Measurements from ENCODE around the gene GLRX5. TPM values are rescaled to one million over a fixed set of nuclear protein-coding genes. Genes with fewer than 3 reads are reported as not detected.
A peak's percentile ranks its signal among the peaks of the same experiment; 100 is the strongest.

The GLRX5 gene
- total RNA-seq, 1 donor from 2014 or later, result 23.7 TPM

DNA sequence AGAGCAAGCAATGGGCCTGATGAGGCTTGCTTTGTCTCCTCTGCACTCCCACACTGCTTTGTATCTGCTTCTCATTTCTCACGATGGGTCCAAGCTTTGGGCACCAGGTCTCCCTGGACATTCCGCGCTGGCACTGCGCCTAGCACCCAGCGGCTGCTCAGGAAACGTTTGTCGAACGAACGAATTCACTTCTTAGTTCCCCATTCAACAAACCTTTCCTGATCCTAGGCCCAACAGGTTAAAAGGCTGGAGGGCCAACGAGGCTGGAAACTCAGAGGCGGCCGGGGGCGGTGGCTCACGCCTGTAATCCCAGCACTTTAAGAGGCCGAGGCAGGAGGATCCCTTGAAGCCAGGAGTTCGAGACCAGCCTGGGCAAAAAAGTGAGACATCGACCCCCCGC is 1.0 kb upstream of the GLRX5 start:
- no peak for ATAC-seq
- intact Hi-C loops (cut with DNase I), result no loop called here

DNA sequence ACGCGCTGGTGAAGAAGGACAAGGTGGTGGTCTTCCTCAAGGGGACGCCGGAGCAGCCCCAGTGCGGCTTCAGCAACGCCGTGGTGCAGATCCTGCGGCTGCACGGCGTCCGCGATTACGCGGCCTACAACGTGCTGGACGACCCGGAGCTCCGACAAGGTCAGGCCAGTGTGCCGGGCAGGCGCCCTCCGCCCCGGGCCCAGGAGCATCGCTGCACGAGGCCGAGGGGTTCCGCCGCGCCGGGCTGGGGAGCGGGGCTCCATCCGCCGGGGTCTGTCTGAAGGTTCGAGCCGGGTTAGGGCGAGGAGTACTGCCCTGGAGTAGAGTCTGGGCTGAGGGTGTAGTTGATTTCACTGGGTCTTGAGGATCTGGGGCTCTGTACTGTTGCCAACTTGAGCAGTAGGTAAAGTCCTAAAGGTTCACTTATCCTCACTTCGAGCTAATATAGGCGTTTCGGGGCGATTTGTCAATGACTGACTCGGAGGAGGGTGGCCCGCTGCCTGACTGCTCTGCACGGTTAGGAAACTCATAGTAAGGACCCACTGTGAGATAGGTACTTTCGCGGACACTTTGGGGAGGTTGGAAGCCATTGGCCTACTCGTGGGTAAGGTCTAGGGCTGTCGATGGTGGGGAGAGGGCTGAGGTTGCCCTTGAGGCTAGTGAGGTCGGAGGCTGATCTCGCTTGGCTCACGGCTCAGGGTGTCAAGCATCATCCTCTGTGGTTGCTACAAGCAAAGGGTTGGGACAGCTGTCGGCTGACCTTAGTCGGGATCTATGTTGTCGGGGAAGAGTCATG is 574 bp downstream of the GLRX5 start:
- peaks cover 64% of the 10 kb centered on the region for H3K4me1 ChIP-seq

More for the DNA sequence above, 1.0 kb upstream of the GLRX5 start:
- no peaks in the 10 kb centered on the region for H3K27me3 ChIP-seq (ENCODE audit: low read depth)
- TF ChIP-seq, protein P1, sequence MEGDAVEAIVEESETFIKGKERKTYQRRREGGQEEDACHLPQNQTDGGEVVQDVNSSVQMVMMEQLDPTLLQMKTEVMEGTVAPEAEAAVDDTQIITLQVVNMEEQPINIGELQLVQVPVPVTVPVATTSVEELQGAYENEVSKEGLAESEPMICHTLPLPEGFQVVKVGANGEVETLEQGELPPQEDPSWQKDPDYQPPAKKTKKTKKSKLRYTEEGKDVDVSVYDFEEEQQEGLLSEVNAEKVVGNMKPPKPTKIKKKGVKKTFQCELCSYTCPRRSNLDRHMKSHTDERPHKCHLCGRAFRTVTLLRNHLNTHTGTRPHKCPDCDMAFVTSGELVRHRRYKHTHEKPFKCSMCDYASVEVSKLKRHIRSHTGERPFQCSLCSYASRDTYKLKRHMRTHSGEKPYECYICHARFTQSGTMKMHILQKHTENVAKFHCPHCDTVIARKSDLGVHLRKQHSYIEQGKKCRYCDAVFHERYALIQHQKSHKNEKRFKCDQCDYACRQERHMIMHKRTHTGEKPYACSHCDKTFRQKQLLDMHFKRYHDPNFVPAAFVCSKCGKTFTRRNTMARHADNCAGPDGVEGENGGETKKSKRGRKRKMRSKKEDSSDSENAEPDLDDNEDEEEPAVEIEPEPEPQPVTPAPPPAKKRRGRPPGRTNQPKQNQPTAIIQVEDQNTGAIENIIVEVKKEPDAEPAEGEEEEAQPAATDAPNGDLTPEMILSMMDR (IDR thresholded peaks at IDR 0.05), result no peak
- H3K4me1 ChIP-seq, result peaks cover 64% of the 10 kb centered on the region
- H3K4me3 ChIP-seq, result peak overlapping the region; percentile 93
- peak overlapping the region; percentile 90 for H3K27ac ChIP-seq
- H3K36me3 ChIP-seq, result no peaks in the 10 kb centered on the region
- no peaks in the 10 kb centered on the region for H3K9me3 ChIP-seq
- no peak for DNase-seq

DNA sequence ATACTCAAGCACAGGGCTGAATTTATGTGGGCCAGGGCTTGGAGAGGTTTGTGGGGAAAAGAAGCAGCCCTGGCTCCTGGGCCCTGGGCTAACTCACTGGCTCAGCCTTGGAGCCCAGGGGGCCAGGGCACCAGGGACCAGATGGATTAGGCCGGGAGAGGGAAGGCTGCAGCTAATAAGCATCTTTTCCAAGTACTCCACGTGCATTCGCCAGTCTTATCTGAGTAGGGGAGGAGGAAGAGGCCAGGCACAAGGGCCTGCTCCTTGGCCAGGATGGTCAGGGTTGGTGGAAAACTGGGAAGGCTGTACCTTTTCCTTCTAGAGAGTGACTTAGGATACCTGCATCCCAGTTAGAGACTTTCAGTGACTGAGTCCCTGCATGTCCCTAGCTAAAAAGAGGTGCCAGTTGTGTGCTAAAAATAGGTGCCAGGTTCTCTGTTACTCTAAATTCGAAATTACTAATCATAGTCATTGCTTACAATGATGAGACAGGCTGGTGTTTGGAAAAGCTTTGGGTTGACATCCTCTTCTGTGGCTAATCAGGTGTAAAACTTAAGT is 1.3 kb downstream of the GLRX5 start:
- no peak overlapping the region for H3K27ac ChIP-seq
- H3K27me3 ChIP-seq (ENCODE audit: low read depth), result no peaks in the 10 kb centered on the region
- TF ChIP-seq, protein P1 (IDR thresholded peaks at IDR 0.05), result no peak
- intact Hi-C loops (cut with DNase I), result no loop called here
- peaks cover 59% of the 10 kb centered on the region for H3K4me1 ChIP-seq
- no peaks in the 10 kb centered on the region for H3K9me3 ChIP-seq
- H3K36me3 ChIP-seq, result no peaks in the 10 kb centered on the region
- H3K4me3 ChIP-seq, result peak overlapping the region; percentile 93
- DNase-seq, result no peak
- ATAC-seq, result no peak

More for the DNA sequence above, 574 bp downstream of the GLRX5 start:
- no peaks in the 10 kb centered on the region for H3K9me3 ChIP-seq
- intact Hi-C loops (cut with DNase I), result no loop called here
- H3K4me3 ChIP-seq, result peak overlapping the region; percentile 93
- H3K27me3 ChIP-seq (ENCODE audit: low read depth), result no peaks in the 10 kb centered on the region
- H3K36me3 ChIP-seq, result no peaks in the 10 kb centered on the region
- DNase-seq (no peak), ATAC-seq (no peak)
- TF ChIP-seq, protein P1 (IDR thresholded peaks at IDR 0.05), result no peak
- H3K27ac ChIP-seq, result peak overlapping the region; percentile 71

DNA sequence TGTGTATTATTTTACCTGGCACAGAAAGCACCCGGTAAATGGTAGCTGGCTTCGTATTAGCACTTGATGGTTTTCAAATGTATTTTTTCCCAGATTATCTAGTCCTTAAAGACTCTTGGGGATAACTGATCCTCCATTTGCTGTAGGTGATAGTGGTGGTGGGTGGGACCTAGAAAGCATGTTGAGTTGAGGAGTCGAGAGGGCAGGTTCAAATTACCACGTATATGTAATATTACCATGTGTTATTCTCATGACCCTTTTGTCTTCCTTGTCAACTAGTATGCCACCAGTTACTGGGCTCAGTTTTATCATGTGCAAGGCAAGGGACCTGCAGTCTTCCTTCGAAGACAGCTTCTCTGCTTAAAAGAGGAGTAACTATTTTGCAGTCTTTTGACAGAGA is 1.8 kb downstream of the GLRX5 start:
- no peak for ATAC-seq
- TF ChIP-seq, protein P1 (IDR thresholded peaks at IDR 0.05), result no peak
- DNase-seq, result no peak
- H3K27me3 ChIP-seq (ENCODE audit: low read depth), result no peaks in the 10 kb centered on the region
- no peak overlapping the region for H3K27ac ChIP-seq
- H3K4me1 ChIP-seq, result peaks cover 53% of the 10 kb centered on the region
- H3K4me3 ChIP-seq, result no peak overlapping the region
- H3K9me3 ChIP-seq, result no peaks in the 10 kb centered on the region
- intact Hi-C loops (cut with DNase I), result no loop called here
- no peaks in the 10 kb centered on the region for H3K36me3 ChIP-seq

DNA sequence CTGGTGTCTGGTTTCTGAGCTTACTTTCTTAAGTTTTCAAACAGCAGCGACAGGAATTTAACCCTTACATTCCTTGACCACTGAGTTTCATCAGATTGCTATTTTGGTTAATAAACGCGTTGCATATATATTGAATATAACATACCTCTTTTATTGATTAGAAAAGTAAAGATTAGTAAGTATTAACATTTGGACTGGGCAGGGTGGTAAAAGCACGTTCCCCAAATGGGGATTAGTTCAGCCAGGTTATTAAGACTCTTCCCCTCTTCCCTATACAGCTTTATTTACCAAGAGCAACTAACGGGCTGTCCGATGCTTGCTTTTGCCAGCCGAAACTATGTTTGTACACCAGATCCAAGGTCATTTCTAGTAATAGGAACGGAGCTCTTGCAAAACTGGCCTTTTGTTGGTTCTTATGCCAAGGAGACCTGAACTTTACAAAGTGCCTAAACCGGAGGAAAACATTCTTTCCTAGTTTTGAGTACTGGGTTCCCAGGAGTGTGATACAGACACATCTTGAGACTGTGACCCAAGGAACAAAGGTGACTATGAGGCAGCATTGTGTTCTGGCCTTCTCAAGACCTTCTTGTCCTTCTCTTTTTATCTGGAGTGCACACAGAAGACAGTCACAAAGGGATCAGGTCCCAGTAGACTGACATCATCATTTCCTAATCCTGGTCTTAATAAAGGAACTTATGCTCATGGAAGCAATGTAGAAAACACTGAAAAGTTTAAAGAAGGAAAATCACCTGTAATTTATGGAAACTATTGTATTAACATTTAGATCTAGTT is 2.6 kb downstream of the GLRX5 start:
- TF ChIP-seq, protein P1 (IDR thresholded peaks at IDR 0.05), result no peak
- Histone ChIP-seq H3K4me3 (no peak overlapping the region), H3K9me3 (no peaks in the 10 kb centered on the region), H3K36me3 (no peaks in the 10 kb centered on the region), H3K27ac (no peak overlapping the region), H3K4me1 (peaks cover 45% of the 10 kb centered on the region), H3K27me3 (ENCODE audit: low read depth) (no peaks in the 10 kb centered on the region)
- DNase-seq (no peak), ATAC-seq (no peak)
- intact Hi-C loops (cut with DNase I), result no loop called here

Data from lower lobe of right lung (tissue), 2 donors.